HG02610 (cell line): Measurements from ENCODE around the gene ADGRA1.

Experiments used
- ATAC-seq: cut with Tn5 transposase; IDR thresholded peaks from one replicate; pipeline ENCODE4 v1.9.1; 2021; ENCODE audit warnings: mild to moderate bottlenecking, moderate library complexity; ENCODE audit not compliant: unreplicated experiment

Gene ADGRA1

DNA sequence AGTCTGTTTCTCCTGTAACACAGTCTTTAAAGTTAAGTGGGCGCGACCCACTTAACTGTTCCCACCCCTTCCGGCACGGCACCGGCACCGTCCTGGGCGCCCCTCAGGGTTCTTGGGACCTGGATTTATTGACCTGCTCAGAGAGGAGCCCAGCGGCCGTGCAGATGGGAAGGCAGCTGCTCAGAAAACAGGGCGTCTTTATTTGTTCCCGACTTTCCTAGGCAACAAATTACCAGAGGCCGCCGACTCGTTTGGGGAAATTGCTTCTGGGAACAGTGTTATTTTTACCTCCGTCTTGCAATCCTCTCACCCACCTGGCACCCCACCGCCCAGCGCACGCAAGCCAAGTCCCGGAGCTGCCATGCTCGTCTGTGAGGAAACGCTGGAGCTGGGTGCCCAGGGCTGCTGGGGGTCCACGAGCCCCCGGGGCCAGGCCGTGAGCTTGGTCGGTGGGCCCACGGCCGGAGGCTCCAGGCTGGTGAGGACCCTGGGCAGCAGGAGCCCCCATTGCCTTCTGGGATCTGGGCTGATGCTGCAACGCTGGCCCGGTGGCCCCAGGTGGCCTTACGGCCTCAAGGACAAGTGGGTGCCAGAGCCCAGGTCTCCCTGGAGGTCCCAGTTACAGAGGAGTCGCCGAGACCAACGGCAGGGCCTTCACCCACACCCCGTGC, 14.9 kb upstream of the ADGRA1 start:
- ATAC-seq = no peak

DNA sequence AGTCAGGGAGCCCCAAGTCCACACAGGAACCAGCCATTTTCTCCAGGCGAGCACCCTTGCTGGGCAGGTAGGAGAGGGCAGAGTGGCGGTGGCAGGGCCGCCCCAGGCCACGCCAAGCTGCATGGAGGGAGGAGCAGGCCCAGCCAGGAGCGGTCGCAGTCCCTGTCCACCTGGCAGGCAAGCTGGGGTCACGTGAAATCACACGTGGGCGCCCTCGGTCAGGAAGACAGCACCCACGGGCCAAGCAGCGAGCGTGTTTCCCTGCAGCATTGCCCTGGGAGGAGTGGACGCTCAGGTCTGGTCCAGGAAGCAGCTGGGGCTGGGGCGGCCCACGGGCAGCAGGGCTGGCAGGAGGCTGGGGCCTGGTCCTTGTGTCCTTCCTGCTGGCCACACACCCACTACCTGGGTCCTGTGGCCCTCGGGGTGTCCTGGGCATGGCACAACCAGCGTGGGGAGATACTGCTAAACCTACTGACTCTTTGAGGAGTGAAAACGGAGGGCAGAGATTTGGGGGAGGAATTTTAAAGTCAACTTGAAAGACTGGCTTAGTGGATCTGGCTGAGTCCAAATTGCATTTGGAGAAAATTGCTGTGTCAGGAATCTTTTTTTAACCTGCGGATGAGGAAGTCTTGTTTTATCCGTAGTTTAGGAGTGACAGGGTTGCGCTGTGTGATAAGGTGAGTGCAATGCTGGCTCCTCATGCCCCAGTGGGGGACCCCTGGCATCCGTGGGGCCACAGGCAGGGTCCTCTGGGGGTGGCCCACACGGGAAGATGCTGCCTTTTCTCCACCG, 12.2 kb upstream of the ADGRA1 start:
- ATAC-seq = no peak

DNA sequence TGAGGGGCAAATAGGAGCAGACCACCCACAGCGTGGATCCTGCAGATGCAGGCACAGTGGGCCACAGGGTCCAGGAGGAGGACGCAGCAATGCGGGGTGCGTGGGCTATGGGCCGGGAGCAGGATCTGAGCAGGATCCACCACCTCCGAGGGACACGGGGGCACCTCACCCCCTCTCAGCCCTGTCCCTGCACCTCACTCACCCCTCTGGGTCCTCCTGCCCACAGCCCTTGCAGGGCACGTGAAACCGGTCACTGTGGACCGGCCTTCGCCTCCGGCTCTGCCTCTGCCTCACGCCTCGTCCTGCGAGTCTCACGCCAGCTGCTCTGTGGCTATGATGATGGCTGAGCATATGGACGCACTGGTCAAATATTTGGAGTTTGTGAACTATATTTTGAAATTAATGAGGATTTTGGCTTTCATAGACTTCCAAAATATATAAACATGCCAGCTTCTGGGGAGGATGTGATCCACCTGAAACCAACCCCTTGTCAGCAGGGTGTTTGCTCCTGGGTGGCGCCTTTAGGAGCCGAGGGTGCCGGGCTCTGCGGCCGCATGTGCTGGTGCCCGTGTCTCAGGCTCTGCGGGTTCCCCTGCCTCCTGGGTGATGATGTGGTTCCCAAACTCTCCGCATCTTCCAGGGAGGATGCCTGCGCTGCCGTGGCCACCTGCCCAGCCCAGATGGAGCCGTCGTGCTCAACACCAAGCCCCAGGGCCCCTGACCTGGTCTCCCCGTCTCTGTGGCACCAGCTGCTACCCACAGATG, 11.3 kb upstream of the ADGRA1 start:
- ATAC-seq = no peak

DNA sequence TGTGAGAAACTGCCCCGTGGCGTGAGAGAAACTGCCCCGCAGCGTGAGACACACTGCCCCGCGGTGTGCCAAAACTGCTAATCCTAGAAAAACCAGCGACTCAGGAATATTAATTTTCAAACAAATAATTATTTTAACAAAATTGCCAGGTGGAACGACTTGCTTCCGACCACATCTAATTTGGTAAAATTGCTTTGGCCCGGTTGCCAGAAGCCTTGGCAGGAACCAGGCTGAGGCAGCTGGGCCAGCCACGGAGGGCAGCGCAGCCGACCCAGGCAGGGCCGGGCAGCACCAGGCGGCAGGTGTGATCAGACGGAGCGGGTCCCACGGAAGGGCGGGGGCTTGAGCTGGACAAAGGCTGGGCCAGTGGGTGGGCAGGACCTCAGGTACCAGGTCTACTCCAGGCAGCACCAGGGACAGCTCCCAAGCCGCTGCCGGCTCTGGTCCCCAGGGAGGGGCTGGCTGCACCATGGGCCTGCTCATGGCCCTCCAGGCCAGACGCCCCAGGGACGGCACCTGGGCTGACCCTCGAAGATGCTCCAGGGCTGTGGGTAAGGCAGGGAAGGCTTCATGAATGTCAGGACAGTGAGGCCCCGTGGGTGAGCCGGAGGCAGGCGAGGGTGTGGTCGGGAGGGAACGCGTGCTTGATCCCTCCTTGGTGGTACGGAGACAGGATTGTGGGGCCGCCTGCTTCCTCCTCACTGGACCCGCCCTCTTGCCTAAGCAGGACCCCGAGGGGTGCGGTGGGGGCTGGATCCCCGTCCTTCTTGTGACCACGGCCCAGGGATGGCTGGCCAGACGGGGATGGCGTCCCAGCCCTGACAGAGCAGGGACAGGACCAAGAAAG, 7.7 kb upstream of the ADGRA1 start:
- no peak for ATAC-seq

DNA sequence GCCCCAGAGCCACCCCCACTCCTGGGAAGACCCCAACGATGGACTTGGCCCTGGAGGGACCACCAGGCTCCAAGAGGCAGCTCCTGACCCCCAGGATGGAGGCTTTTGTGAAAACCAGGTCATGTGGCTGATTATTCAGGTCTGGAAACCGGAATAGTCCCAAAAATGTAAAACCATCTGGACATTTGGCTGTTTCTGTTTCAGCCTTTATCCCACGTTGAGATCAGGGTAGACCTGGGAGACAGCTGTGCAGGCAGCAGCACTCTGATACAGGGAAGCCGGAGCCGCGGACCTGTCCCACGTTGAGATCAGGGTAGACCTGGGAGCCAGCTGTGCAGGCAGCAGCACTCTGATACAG, 7.1 kb upstream of the ADGRA1 start:
- ATAC-seq = no peak

DNA sequence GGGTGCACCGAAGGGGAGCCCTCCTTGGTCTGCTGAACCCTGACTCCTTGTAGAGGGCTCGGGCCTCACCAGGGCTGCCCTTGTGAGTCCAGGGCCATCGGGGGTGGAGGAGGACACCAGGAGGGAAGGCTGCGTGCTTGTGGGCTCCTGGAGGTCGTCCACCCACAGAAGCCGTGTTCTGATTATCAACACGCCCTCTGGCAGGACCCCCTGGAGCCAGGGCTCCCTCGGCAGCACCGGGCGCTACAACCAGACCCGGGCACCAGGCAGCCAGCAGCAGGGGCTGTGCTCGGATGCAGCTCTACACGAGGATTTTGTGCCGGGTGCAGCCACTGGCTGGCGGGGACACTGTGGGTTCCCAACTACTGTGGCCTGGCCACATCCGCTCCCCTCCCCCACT, 6.1 kb upstream of the ADGRA1 start:
- no peak for ATAC-seq

DNA sequence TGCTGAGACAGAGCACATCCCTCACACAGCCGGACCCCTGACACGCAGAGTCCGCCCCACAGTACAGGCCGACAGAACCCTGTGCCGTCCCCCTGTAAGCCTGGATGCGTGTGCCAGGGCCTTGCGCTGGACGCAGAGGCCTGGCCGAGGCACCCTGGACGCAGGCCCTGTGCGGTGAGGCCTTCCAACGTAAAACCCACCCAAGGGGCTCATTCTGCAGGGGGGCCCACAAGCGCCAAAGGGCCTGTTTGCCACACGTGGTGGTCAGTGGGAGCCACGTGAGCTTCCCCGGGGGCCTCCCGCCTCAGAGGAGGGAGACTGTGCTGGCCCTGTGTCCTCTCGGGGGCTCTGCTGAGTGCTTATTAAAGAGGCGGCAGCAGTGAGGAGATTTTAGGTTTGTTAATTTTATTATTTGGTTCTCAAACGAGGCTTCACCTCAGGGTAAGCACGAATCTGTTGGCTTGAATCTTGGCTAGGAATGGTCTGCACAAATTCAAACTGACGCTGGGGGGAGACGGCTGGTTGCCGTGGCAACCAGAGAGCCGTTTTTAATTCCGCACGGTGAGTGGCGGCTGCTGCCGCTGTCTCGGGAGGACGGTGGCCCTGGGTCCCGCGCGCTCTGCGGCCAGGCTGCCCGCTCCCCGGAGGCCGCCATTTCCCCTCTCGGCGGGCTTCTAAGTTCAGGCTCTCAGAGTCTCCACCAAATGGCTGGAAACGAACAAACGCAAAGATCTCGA, 4.9 kb upstream of the ADGRA1 start:
- ATAC-seq = no peak

DNA sequence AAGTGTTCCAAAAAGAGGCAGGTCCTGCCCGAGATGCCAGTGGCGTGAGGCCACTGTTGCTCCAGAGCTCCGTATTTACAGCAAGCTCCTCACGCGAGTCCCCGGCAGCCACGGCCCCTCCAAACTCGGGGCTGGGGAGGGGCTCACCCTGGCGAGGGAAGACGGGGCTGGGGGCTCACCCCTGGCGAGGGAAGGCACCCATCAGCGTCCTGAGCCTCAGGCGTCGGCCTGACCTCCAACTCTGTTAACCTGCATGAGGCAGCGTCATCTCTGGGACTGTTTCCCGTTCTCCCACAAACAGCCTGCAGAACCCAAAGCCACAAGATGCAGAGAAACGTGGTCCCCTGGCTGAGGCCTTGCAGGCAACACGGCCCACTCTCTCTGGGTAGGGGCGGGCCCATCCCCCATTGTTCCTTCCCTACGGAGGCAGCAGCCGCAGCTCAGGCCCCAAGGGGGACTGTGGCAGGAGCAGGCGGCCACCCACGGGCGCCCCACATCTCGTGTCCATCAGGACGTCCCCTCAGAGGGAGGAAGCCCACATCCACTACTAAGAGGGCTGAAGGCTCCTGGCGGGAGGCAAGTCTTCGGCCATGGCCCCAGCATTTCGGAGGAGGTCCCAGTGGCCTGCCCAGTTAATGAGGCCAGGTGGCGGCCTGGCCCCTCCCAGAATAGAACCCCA, 4.2 kb upstream of the ADGRA1 start:
- ATAC-seq = no peak

DNA sequence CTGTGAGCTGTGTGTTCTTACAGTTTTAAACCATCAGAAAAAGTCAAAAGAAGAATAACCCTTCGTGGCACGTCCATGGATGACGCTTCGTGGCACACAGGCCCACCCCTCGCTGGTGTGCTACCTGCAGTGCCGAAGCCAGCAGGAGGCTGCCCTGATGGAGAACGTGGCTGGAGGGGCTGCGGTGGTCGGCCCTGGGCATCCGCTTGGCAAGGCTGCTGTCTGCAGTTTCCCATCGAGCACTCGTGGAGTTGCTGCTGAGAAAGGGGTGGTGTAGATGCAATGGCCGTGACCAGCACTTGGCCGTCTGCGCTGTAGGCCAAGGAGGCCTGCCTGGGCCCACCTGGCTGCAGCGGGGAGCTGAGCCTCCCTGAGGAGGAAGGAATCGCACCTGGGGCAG, 3.2 kb upstream of the ADGRA1 start:
- no peak for ATAC-seq

DNA sequence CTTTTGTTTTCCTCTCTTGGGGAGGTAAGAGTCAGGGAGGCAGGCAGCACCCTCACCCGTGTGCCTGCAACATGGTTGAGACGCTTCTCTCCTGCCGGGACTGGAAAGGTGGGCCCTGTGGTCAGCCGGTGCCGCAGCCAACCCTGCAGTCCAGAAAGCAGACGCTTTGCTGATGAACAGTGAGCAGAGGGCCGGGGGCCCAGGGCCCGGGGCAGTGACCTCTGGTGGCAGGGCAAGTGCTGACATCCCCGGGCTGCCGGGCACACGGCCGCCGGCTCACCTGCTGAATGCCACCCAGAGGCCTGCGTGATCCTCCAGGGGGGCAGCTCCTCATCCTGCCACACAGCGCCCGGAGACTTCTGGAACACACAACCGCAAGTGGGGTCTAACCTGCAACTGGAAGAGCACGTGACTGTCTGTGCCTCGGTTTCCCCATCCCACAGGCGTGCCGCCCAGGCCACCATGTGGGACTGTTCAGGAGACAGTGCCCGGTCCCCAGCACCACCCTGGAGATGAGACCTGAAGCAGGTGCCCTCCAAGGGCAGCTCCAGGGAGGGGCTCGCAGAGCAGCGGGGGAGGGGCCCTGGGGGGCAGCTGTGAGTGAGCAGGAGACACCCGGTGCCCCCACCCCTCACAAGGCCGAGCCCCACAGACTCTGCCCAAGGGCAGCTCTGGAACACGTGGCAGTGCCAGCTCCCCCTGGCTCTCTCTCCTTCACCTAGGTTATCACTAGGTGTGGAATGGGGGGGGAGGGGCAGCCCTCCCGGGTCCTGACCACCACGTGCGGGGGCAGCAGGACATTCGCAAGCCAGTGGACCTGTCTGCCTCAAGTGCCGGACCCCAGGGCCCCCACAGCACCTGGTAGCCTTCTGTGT, 2.2 kb upstream of the ADGRA1 start:
- no peak for ATAC-seq

DNA sequence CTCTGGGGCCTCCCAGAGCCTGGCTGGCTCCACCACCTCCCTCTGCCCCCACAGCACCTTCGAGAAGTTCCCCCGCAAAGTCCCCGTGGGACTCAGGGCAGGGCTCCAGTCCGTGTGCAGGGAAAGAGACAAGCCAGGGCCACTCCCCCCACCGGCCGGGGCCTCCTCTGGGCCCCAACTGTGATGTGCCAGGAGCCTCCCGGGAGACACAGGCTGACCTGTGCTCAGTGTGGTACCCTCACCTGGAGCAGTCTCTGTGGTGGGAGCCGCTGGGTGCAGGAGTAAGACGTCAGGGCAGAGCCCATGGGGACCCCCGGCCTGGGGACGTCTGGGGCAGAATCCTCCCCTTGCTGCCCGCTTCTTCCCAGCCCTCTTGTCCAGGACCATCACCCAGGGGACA, 1.5 kb upstream of the ADGRA1 start:
- no peak for ATAC-seq

DNA sequence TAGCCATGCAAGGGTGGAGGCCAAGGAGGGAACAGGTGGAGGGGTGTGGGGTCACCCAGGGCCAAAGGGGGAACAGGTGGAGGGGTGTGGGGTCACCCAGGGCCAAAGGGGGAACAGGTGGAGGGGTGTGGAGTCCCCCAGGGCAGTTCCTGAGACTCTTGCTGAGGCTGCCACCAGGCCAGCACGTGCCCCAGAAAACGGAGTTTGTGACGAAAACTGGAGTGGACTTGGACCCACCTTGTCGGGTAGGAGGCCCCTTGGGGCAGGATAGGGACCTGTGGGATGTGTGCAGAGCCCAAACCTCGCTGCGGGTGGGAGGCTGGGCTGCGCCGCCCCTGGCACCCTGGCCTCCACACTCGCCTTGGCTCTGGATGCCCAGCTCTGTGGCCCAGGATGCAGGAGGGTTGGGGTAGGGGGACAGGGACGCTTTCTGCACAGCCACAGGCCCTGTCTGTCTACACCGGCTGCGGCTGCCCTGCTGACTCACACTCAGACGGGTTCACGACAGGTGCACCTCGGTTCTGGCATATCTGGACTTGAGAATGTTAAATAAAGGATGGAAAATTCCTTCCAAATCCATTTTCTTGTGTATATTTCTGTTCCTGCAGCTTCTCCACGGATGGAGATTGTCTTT, 562 bp upstream of the ADGRA1 start:
- ATAC-seq = no peak

DNA sequence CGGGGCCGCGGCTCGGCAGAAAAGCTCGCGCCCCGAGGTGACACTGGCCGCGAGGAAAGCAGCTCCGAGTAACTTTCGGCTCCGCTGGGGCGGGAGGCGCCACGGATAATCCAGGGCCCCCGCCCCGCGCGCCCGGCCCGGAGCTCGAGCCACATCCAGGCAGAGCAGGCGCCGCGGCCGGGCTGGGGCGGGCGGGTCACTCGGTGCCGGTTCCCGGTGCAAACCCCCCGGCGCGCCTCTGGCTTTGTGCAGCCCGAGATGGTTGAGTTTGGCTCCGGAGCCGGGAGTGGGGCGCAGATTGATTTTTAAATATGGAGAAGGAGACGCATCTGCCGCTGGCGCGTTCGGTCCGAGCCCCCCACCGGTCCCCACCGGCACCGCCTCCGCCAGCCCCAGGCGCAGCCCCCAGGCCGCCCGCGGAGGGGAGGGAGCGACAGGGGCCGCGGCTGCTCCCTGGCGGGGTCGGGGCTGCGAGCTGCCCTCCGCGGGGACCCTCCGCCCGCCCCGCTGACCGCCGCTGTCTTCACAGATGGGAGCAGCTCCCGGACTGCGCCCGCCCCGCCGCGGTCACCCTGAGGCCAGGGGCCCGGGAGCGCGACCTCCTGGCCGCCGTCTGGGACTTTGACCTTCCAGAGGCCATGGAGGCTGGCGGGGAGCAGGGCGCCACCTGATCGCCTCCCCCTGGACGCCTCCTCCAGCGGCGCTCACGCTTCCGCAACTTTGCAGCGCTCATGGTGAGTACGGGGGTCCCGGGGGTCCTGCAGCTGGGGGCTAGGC, 643 bp downstream of the ADGRA1 start:
- no peak for ATAC-seq

DNA sequence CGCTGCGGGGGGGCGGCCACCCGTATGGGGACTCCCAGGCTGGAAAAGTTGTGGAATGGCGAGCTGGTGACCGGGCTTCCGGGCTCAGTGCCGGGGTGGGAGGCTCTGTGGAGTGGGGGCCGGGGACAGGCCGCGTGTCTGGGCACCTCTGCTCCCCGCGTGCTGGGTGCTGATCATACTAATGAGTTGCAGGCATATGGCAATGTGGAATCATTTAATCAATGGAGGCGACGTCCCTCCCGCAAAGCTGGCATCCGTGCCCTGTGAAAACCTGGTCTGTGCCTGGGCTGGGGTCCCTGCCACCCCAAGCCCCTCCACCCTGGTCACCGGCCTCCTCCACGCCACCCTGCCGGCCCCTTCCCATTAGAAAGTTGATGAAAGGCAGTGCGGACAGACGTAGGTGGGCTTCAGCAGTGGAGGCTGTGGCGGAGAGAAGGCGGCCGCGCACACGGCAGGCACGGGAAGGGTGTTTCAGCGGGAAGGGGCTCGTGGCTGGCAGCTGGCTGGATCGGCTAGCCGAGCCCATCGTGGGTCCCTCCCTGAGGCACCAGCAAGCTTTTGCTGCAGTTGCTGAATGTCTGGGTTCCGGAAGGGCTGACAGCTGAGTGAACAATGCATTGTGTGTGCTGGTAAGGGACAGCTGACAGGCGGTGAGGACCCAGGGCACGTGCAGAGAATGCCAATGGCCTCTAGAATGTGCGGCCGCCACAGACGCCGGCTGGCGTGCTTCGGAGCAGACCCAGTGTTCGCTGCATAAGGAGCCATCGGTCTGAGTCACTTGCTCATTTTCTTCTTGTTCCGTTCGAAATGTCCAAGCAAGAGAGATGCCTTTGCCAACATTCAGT, 1.5 kb downstream of the ADGRA1 start:
- no peak for ATAC-seq

DNA sequence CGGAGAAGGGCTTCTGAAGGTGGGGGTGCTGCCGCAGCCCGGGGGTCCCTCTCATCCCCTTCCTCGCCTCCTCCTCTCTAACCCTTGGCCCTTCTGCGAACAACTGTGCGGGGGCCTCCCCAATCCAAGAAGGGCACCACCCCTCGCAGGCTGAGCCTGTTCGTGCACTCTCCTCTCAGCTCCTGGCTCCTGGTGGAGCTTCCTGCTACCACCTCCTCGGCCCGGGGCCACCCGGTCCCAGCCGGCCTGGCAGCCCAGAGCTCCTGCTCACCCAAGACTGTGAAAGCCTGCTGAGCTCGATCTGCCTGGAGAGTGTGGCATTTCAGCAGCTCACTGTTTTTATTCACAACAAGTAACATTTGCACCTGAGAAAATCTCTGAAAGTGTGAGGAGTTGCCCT, 2.4 kb downstream of the ADGRA1 start:
- ATAC-seq = no peak

DNA sequence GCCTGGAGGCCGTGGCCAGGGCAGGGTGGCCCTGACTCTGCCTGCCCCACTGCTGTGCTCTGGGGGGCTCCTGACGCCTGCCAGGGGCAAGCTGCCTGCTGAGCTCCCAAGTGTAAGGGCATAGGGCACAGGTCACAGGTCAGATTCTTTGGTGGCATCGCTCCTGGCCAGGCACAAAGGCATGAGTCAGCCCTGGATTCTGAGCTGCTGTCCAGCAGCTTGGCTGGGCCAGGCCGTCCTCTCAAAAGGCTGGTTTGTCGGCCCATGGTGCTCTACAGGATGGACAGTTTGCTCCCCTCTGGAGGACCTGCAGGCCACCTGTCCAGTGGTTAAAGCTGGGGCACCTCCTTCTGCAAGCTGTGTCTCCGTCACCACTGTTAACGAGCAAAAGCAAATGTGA, 2.9 kb downstream of the ADGRA1 start:
- no peak for ATAC-seq

DNA sequence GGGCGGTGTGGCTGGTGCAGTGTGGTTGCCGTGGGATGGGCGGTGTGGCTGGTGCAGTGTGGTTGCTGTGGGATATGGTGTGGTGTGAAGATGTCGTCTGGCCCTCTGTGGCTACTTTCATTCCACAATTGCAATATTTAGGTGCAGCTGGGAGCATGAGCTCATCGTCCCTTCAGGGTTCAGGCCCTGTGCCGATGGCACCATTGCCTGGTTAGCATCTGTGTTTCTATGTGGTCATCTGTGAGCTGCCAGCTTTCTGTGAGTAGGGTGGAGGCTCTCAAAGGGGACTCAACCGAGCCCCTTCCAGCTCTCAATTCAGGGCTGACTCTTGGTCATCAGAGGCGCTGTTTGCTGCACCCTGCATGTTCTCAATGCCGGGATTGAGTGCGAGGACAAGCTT, 3.6 kb downstream of the ADGRA1 start:
- no peak for ATAC-seq
